B cell (primary cell): ENCODE measurements around the gene NECAB2. TPM values are rescaled to one million over a fixed set of nuclear protein-coding genes. Genes with fewer than 3 reads are reported as not detected.

Experiments used
- ATAC-seq: fragments of 200-7000 bp; cut with Tn5 transposase; one replicate; pipeline ENCODE4 v1.10.0; 2021; ENCODE audit warnings: low read depth, mild to moderate bottlenecking, moderate number of reproducible peaks, moderate library complexity
- CTCF ChIA-PET: fragments of 350-600 bp; sonication (Branson Sonifier 250); formaldehyde crosslinking; loops from one replicate; lab custom pipeline; 2021; ENCODE audit warnings: antibody characterized with exemption, inconsistent platforms; lab: Charles Lee
- POLR2A ChIA-PET: fragments of 350-600 bp; sonication (Branson Sonifier 250); formaldehyde crosslinking; loops from one replicate; lab custom pipeline; 2021; ENCODE audit warnings: antibody characterized with exemption; lab: Charles Lee
- DNase-seq: peaks from one replicate; pipeline ENCODE4 v3.0.0; 2013
- H2AFZ ChIP-seq: 2 replicates; pipeline ENCODE4 v1.6.1; 2012; ENCODE audit warnings: mild to moderate bottlenecking, low read depth, low read length; ENCODE audit not compliant: insufficient read depth, poor library complexity, severe bottlenecking
- H3K27ac ChIP-seq, 2 donors: 1 replicate in 1 of 2; 2 replicates in 1 of 2; pipeline ENCODE4 v1.5.1; 2012 to 2013; ENCODE audit warnings: low read length in 2 of 2, mild to moderate bottlenecking in 2 of 2, moderate library complexity in 1 of 2
- H3K27me3 ChIP-seq, 4 experiments: fragments of 200-600 bp in 1 of 4; sonication (generic) in 1 of 4; replicated peaks in 1 of 4; 1 replicate in 2 of 4; 2 replicates in 2 of 4; pipeline versions ENCODE4 v1.6.1 to v1.7.0; 2013 to 2016; ENCODE audit warnings: low read length in 3 of 4, mild to moderate bottlenecking in 2 of 4, mixed read lengths in 1 of 4, moderate library complexity in 1 of 4; ENCODE audit not compliant: insufficient read depth in 4 of 4, control insufficient read depth in 3 of 4; ENCODE audit errors: control extremely low read depth in 1 of 4
- H3K36me3 ChIP-seq, 2 experiments: replicated peaks in 1 of 2; 1 replicate in 1 of 2; 2 replicates in 1 of 2; pipeline versions ENCODE4 v1.6.1 to v1.7.1; 2013; ENCODE audit warnings: low read length in 1 of 2; ENCODE audit not compliant: insufficient read depth in 2 of 2, control insufficient read depth in 1 of 2; ENCODE audit errors: control extremely low read depth in 1 of 2, extremely low read depth in 1 of 2
- H3K4me1 ChIP-seq, 2 donors: fragments of 200-600 bp in 1 of 2; sonication (generic) in 1 of 2; 1 replicate in 1 of 2; 2 replicates in 1 of 2; pipeline versions ENCODE4 v1.5.1 to v1.6.1; 2013 to 2017; ENCODE audit warnings: low read length in 2 of 2; ENCODE audit not compliant: control insufficient read depth in 2 of 2, insufficient read depth in 2 of 2
- H3K4me2 ChIP-seq: replicated peaks from 2 replicates; pipeline ENCODE3; 2012; ENCODE audit warnings: mild to moderate bottlenecking, low read depth, low read length; ENCODE audit not compliant: poor library complexity, severe bottlenecking
- H3K4me3 ChIP-seq, 5 experiments: fragments of 200-600 bp in 1 of 5; sonication (generic) in 1 of 5; 1 replicate in 3 of 5; 2 replicates in 2 of 5; pipeline versions ENCODE4 v1.5.1 to v1.7.0; 2011 to 2016; ENCODE audit warnings: low read length in 4 of 5, mild to moderate bottlenecking in 4 of 5, low read depth in 2 of 5, control low read depth in 1 of 5, moderate library complexity in 1 of 5; ENCODE audit not compliant: insufficient read depth in 1 of 5; ENCODE audit errors: control extremely low read depth in 1 of 5, extremely low read depth in 1 of 5
- H3K79me2 ChIP-seq: fragments of 200-600 bp; sonication (generic); one replicate; pipeline ENCODE4 v1.6.0; 2016; ENCODE audit warnings: low read length; ENCODE audit not compliant: control insufficient read depth, insufficient read depth
- H3K9ac ChIP-seq: fragments of 200-600 bp; sonication (generic); 2 replicates; pipeline ENCODE4 v1.6.1; 2017; ENCODE audit warnings: mild to moderate bottlenecking, low read length, moderate library complexity
- H3K9me3 ChIP-seq, 3 donors: one replicate each; pipeline versions ENCODE4 v1.6.1 to v1.7.1; 2013; ENCODE audit warnings: low read length in 2 of 3; ENCODE audit not compliant: control insufficient read depth in 2 of 3, insufficient read depth in 1 of 3; ENCODE audit errors: control extremely low read depth in 1 of 3
- H4K20me1 ChIP-seq: 2 replicates; pipeline ENCODE4 v1.6.0; 2012; ENCODE audit warnings: mild to moderate bottlenecking, low read length; ENCODE audit not compliant: insufficient read depth, control insufficient read depth, poor library complexity, severe bottlenecking
- H3K27ac Mint-ChIP-seq: one replicate; pipeline ENCODE4 v1.8.0; 2021; ENCODE audit warnings: mixed read lengths
- H3K27me3 Mint-ChIP-seq: one replicate; pipeline ENCODE4 v1.8.0; 2021; ENCODE audit warnings: mixed read lengths
- H3K4me1 Mint-ChIP-seq: one replicate; pipeline ENCODE4 v1.8.0; 2021; ENCODE audit warnings: mixed read lengths
- H3K4me3 Mint-ChIP-seq: one replicate; pipeline ENCODE4 v1.8.0; 2021; ENCODE audit warnings: mixed read lengths
- H3K9me3 Mint-ChIP-seq: one replicate; pipeline ENCODE4 v1.8.0; 2022; ENCODE audit warnings: mixed read lengths; ENCODE audit not compliant: insufficient read depth
- CTCF ChIP-seq: fragments of 200-600 bp; IDR thresholded peaks from one replicate; pipeline ENCODE4 v1.8.0; 2022; ENCODE audit warnings: antibody characterized with exemption, mild to moderate bottlenecking
- EZH2 ChIP-seq: IDR thresholded peaks from 2 replicates; pipeline ENCODE4 v1.6.1; 2012; ENCODE audit warnings: borderline replicate concordance, low read depth, mild to moderate bottlenecking, moderate library complexity, low read length; ENCODE audit not compliant: insufficient read depth, poor library complexity, severe bottlenecking
- WGBS: methylation state at CpG from one replicate; pipeline ENCODE4 v1.1.5; 2013; ENCODE audit warnings: missing lambda C conversion rate; ENCODE audit not compliant: insufficient coverage; 5-methylcytosine and 5-hydroxymethylcytosine counted together
- intact Hi-C: fragments of 100-400 bp; cut with micrococcal nuclease; formaldehyde crosslinking; loops from one replicate; pipeline ENCODE4 v1.10.0; 2022
- polyA plus RNA-seq: library from polyadenylated mRNA; depleted of rRNA; stranded (reverse); fragments of >200 nt; gene quantifications from 2 replicates; pipeline ENCODE4 v1.2.3, GENCODE V29; 2012
- total RNA-seq, 2 donors: library from RNA; stranded (reverse); fragments of 120-200 nt in 1 of 2; gene quantifications; 1 replicate in 1 of 2; 2 replicates in 1 of 2; pipeline versions ENCODE4 v1.2.3 to v1.2.4, GENCODE V29; 2013 to 2022

NECAB2 gene
- total and polyA plus RNA-seq, 2 donors (not counting 1 experiment from before 2014, with no cell fraction given): not detected

GRCh38 chr16:83954577-83955016 is 13.4 kb upstream of the NECAB2 start:
- DNase-seq (no peak), ATAC-seq (no peak)
- Histone ChIP-seq H4K20me1 (no peaks in the 10 kb centered on the region), H3K36me3 (no peaks in the 10 kb centered on the region), H3K27me3 (peaks cover 0 to 44% (median 10%) of the 10 kb centered on the region in 4 experiments), H3K4me3 (no peak overlapping the region), H3K9ac (no peak overlapping the region), H3K4me2 (no peak overlapping the region), H3K79me2 (no peaks in the 10 kb centered on the region), H2AFZ (no peak overlapping the region), H3K9me3 (peaks cover 0 to 7% (median 0%) of the 10 kb centered on the region in 3 donors), H3K4me1 (peaks cover 12 to 13% of the 10 kb centered on the region in 2 donors), H3K27ac (no peak overlapping the region)
- ChIA-PET POLR2A (no interaction called here), CTCF (interaction anchor here (1.9 kb wide), 1 partner anchor 127 kb away, joined by 5 read pairs; no protein-coding TSS in a partner anchor)
- H3K27me3 Mint-ChIP-seq: peaks cover 17% of the 10 kb centered on the region
- no peak for TF ChIP-seq CTCF
- TF ChIP-seq EZH2: no peak
- H3K27ac Mint-ChIP-seq: no peak overlapping the region
- H3K4me1 Mint-ChIP-seq: peaks cover 12% of the 10 kb centered on the region
- H3K4me3 Mint-ChIP-seq: no peak overlapping the region
- intact Hi-C loops: loop anchor here (5.0 kb wide), 2 partner anchors 113 to 233 kb away; partner anchors contain the start of gene TAF1C
- no peaks in the 10 kb centered on the region for H3K9me3 Mint-ChIP-seq
- WGBS: 63% methylated on average over 8 of the region's 9 CpGs
